ENCODE results near the gene CAPN10.

Gene CAPN10

DNA sequence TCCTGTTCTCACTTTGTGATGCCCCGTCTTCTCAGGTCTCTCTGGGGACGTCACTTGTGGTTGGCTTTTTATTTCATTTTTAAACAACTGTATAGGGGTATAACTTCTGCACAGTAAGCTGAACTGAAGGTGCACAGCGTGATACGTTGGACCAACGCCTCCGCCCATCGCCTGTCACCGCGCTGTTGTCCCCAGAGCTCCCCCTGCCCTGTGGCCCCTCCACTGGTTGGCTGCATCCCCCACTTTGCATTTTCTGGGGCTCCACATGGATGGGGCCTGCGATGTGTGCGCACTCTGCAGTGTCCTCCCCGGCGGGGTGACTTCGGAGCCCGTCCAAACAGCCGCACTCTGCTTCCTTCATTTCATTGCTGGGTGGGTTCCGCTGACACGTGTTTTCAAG is 53.0 kb downstream of the CAPN10 start:
- Histone ChIP-seq H3K9ac (ENCODE audit: low read length) (no peak overlapping the region), H3K27ac (ENCODE audit: low read depth, low read length) (no peak overlapping the region), H3K4me1 (ENCODE audit: control insufficient read depth, insufficient read depth, low read length) (no peaks in the 10 kb centered on the region), H3K36me3 (ENCODE audit: control insufficient read depth, insufficient read depth, low read length) (no peaks in the 10 kb centered on the region), H3K4me3 (ENCODE audit: low read length) (no peak overlapping the region), H3K27me3 (ENCODE audit: control insufficient read depth, insufficient read depth, low read length) (peaks cover 11% of the 10 kb centered on the region)

DNA sequence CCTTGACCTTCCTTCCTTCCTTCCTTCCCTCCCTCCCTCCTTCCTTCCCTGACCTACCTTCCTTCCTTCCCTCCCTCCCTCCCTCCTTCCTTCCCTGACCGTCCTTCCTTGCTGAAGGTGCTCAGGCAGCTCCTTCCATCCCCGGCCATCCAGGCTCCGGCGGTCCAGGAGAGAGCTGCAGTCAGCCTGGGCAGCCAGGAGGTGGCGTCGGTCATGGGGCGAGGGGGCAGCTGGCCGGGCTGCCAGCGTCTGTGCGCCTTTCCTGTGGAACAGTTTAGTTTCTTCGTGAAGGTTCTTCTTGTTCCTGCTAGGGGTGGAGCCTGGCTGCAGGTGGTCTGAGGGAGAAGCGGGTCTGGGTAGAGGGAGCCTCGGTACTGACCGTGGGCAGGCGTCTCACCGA is 54.4 kb downstream of the CAPN10 start:
- H3K27ac ChIP-seq (ENCODE audit: low read depth, low read length): no peak overlapping the region
- no peaks in the 10 kb centered on the region for H3K36me3 ChIP-seq (ENCODE audit: control insufficient read depth, insufficient read depth, low read length)
- H3K9ac ChIP-seq (ENCODE audit: low read length): no peak overlapping the region
- H3K4me3 ChIP-seq (ENCODE audit: low read length): no peak overlapping the region
- H3K4me1 ChIP-seq (ENCODE audit: control insufficient read depth, insufficient read depth, low read length): no peaks in the 10 kb centered on the region
- H3K27me3 ChIP-seq (ENCODE audit: control insufficient read depth, insufficient read depth, low read length): peaks cover 17% of the 10 kb centered on the region

- no peak overlapping the region for H3K27ac ChIP-seq (ENCODE audit: low read depth, low read length)
- no peaks in the 10 kb centered on the region for H3K36me3 ChIP-seq (ENCODE audit: control insufficient read depth, insufficient read depth, low read length)
- H3K9ac ChIP-seq (ENCODE audit: low read length): no peak overlapping the region
- no peaks in the 10 kb centered on the region for H3K4me1 ChIP-seq (ENCODE audit: control insufficient read depth, insufficient read depth, low read length)
- no peak overlapping the region for H3K4me3 ChIP-seq (ENCODE audit: low read length)
- peaks cover 19% of the 10 kb centered on the region for H3K27me3 ChIP-seq (ENCODE audit: control insufficient read depth, insufficient read depth, low read length)
These were observed 55.7 kb downstream of the CAPN10 start for GRCh38 chr2:240642061-240642805.

GRCh38 chr2:240642806-240643092 is 56.2 kb downstream of the CAPN10 start:
- H3K4me3 ChIP-seq (ENCODE audit: low read length): no peak overlapping the region
- no peaks in the 10 kb centered on the region for H3K36me3 ChIP-seq (ENCODE audit: control insufficient read depth, insufficient read depth, low read length)
- no peaks in the 10 kb centered on the region for H3K4me1 ChIP-seq (ENCODE audit: control insufficient read depth, insufficient read depth, low read length)
- no peak overlapping the region for H3K27ac ChIP-seq (ENCODE audit: low read depth, low read length)
- peaks cover 25% of the 10 kb centered on the region for H3K27me3 ChIP-seq (ENCODE audit: control insufficient read depth, insufficient read depth, low read length)
- H3K9ac ChIP-seq (ENCODE audit: low read length): no peak overlapping the region

- no peak overlapping the region for H3K4me3 ChIP-seq (ENCODE audit: low read length)
- no peaks in the 10 kb centered on the region for H3K36me3 ChIP-seq (ENCODE audit: control insufficient read depth, insufficient read depth, low read length)
- H3K27ac ChIP-seq (ENCODE audit: low read depth, low read length): no peak overlapping the region
- H3K9ac ChIP-seq (ENCODE audit: low read length): no peak overlapping the region
- no peaks in the 10 kb centered on the region for H3K4me1 ChIP-seq (ENCODE audit: control insufficient read depth, insufficient read depth, low read length)
- H3K27me3 ChIP-seq (ENCODE audit: control insufficient read depth, insufficient read depth, low read length): peaks cover 27% of the 10 kb centered on the region
These were observed 56.7 kb downstream of the CAPN10 start for GRCh38 chr2:240643093-240643810.

DNA sequence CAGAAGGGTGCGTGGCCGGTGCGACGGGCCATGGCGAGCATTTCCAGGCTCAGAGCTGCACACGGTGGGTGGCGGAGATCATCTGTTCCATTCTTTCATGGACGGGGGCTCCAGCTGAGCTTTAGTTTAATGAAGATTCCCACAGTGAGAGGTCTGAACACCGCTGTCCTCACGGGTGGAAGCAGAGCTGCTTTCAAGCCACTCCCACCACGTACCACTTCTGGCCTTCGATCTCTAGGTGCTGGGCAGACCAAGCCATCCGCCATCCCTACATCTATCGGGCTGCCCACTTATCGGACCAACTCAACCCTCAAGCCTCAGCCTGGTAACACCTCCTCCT is 57.2 kb downstream of the CAPN10 start:
- H3K27me3 ChIP-seq (ENCODE audit: control insufficient read depth, insufficient read depth, low read length): peaks cover 31% of the 10 kb centered on the region
- H3K4me3 ChIP-seq (ENCODE audit: low read length): no peak overlapping the region
- no peaks in the 10 kb centered on the region for H3K4me1 ChIP-seq (ENCODE audit: control insufficient read depth, insufficient read depth, low read length)
- H3K9ac ChIP-seq (ENCODE audit: low read length): no peak overlapping the region
- no peak overlapping the region for H3K27ac ChIP-seq (ENCODE audit: low read depth, low read length)
- H3K36me3 ChIP-seq (ENCODE audit: control insufficient read depth, insufficient read depth, low read length): no peaks in the 10 kb centered on the region

DNA sequence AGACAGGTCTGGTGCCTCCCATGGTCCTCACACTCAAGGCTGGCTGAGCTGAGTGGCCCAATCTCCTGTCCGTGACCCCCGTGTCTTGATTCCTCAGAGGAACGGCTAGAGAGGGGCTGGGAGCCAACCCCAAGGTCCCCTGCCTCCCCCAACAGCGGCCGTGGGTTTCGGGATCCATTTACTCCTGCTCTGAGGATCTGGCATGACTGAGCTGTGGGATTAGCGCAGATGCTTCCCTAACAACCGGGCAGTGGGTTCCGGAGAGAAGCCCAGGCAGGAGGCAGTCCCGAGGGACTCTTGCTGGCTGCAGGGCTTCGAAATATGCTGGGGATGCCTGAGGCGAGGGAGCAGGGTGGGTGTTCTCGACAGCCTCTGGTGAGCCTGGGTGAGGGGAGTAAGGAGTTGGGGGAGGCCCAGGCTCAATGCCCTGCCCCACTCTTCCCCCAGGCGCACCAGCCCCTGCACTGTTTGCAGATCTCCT is 57.7 kb downstream of the CAPN10 start:
- Histone ChIP-seq H3K4me3 (ENCODE audit: low read length) (no peak overlapping the region), H3K27ac (ENCODE audit: low read depth, low read length) (no peak overlapping the region), H3K27me3 (ENCODE audit: control insufficient read depth, insufficient read depth, low read length) (peaks cover 31% of the 10 kb centered on the region), H3K36me3 (ENCODE audit: control insufficient read depth, insufficient read depth, low read length) (no peaks in the 10 kb centered on the region), H3K4me1 (ENCODE audit: control insufficient read depth, insufficient read depth, low read length) (no peaks in the 10 kb centered on the region), H3K9ac (ENCODE audit: low read length) (no peak overlapping the region)

DNA sequence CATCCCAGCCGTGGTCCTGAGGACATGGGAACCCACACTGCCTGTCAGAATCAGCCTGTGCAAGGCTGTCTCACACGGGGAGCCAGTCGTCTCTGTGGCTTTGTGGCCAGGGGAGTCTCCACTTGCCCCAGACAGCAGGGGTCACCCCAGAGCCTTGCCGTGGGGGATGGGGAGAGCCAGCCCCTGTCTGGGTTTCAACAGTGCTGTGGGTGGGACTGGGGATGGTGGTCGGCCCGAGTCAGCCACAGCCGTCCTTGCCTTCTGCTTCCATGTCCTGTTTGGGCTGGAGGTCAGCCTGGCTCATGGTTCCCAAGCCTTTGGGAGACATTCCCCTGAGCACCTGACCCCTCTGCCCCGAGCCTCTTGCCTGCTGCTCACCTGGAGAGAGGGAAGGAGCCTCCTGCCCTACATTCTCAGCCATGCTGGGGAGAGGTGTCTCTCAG is 58.3 kb downstream of the CAPN10 start:
- H3K4me1 ChIP-seq (ENCODE audit: control insufficient read depth, insufficient read depth, low read length): no peaks in the 10 kb centered on the region
- H3K36me3 ChIP-seq (ENCODE audit: control insufficient read depth, insufficient read depth, low read length): no peaks in the 10 kb centered on the region
- no peak overlapping the region for H3K9ac ChIP-seq (ENCODE audit: low read length)
- H3K27ac ChIP-seq (ENCODE audit: low read depth, low read length): no peak overlapping the region
- no peak overlapping the region for H3K4me3 ChIP-seq (ENCODE audit: low read length)
- peaks cover 29% of the 10 kb centered on the region for H3K27me3 ChIP-seq (ENCODE audit: control insufficient read depth, insufficient read depth, low read length)

GRCh38 chr2:240645346-240645745 is 58.8 kb downstream of the CAPN10 start:
- H3K9ac ChIP-seq (ENCODE audit: low read length): no peak overlapping the region
- H3K4me1 ChIP-seq (ENCODE audit: control insufficient read depth, insufficient read depth, low read length): no peaks in the 10 kb centered on the region
- H3K27ac ChIP-seq (ENCODE audit: low read depth, low read length): no peak overlapping the region
- H3K36me3 ChIP-seq (ENCODE audit: control insufficient read depth, insufficient read depth, low read length): no peaks in the 10 kb centered on the region
- peaks cover 29% of the 10 kb centered on the region for H3K27me3 ChIP-seq (ENCODE audit: control insufficient read depth, insufficient read depth, low read length)
- H3K4me3 ChIP-seq (ENCODE audit: low read length): no peak overlapping the region

DNA sequence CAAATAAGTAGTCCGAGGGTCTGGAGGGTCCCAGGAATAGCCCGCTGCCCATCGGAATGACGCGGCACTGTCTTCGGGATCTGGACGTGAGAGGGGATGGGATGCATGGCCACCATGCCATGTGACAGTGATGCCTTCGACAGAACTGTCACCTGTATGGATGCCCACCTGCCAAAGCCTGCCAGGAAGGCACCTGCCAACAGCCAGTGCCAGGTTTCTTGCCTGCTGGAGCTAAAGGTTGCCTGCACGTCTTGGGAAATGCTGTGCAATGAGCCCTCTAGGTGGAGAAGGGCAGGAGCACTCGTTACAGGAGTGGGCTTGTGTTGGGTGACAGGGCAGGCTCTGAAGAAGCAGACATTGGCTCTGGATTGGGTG is 59.3 kb downstream of the CAPN10 start:
- Histone ChIP-seq H3K27me3 (ENCODE audit: control insufficient read depth, insufficient read depth, low read length) (peaks cover 32% of the 10 kb centered on the region), H3K36me3 (ENCODE audit: control insufficient read depth, insufficient read depth, low read length) (no peaks in the 10 kb centered on the region), H3K4me3 (ENCODE audit: low read length) (no peak overlapping the region), H3K9ac (ENCODE audit: low read length) (no peak overlapping the region), H3K4me1 (ENCODE audit: control insufficient read depth, insufficient read depth, low read length) (no peaks in the 10 kb centered on the region), H3K27ac (ENCODE audit: low read depth, low read length) (no peak overlapping the region)

DNA sequence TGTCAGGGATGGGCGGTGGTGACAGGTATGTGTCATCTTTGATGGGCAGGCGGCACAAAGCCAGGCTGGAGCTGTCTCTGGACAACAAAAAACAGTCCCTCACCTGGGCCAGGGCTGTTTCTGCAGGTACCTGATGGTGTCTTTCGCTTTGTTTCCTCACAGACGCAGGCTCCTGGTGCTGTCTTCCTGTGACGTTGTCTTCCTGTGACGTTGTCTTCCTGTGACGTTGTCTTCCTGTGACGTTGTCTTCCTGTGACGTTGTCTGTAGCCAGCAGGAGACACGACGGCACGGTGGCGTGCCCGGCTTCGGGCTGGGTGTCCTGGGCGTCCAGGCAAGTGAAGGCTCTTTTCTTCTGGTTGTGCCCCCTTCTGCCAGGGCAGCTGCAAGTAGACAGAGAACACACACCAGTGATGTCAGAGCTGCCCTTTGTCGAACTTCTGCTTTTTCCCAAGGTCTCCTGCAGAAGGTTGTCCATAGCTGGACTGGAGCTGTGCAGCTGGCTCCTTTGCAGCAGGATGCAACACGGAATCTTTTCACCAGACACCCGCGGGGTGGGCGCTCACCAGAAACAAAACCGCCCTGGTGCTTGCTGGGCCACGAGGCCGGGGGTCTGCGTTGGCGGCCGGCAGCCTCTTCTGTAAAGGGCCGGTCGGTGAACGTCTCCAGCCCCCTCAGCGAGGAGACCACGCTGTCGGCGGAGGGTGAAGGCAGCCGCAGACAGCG is 59.8 kb downstream of the CAPN10 start:
- Histone ChIP-seq H3K27ac (ENCODE audit: low read depth, low read length) (no peak overlapping the region), H3K4me1 (ENCODE audit: control insufficient read depth, insufficient read depth, low read length) (no peaks in the 10 kb centered on the region), H3K4me3 (ENCODE audit: low read length) (no peak overlapping the region), H3K36me3 (ENCODE audit: control insufficient read depth, insufficient read depth, low read length) (no peaks in the 10 kb centered on the region), H3K9ac (ENCODE audit: low read length) (no peak overlapping the region), H3K27me3 (ENCODE audit: control insufficient read depth, insufficient read depth, low read length) (peaks cover 32% of the 10 kb centered on the region)

GRCh38 chr2:240646900-240647502 is 60.5 kb downstream of the CAPN10 start:
- Histone ChIP-seq H3K27ac (ENCODE audit: low read depth, low read length) (no peak overlapping the region), H3K27me3 (ENCODE audit: control insufficient read depth, insufficient read depth, low read length) (peaks cover 32% of the 10 kb centered on the region), H3K36me3 (ENCODE audit: control insufficient read depth, insufficient read depth, low read length) (no peaks in the 10 kb centered on the region), H3K4me3 (ENCODE audit: low read length) (no peak overlapping the region), H3K4me1 (ENCODE audit: control insufficient read depth, insufficient read depth, low read length) (no peaks in the 10 kb centered on the region), H3K9ac (ENCODE audit: low read length) (no peak overlapping the region)
